HepG2 (cell line): Measurements from ENCODE around the gene GALNT12.

ENCODE experiments used
- MAX ChIP-seq: IDR thresholded peaks from 2 replicates; pipeline ENCODE4 v1.6.1; 2012; ENCODE audit warnings: inconsistent platforms
- YY1 ChIP-seq: IDR thresholded peaks from 2 replicates; pipeline ENCODE4 v1.6.1; 2011; ENCODE audit warnings: low read length, low read depth, moderate library complexity, mild to moderate bottlenecking; ENCODE audit not compliant: insufficient read depth, insufficient replicate concordance

- TF ChIP-seq YY1 (no peak), MAX (no peak)
These were observed 29.9 kb upstream of the GALNT12 start for GRCh38 chr9:98777618-98778017.
